Upper lobe of left lung (tissue), 4 donors: ENCODE measurements around the gene PEMT.

Source experiments
- POLR2A ChIP-seq, 4 donors: fragments of 450-650 bp; IDR thresholded peaks; one replicate each; pipeline ENCODE4 v1.5.1; 2016 to 2017; ENCODE audit warnings: antibody characterized with exemption in 4 of 4, mild to moderate bottlenecking in 2 of 4
- POLR2AphosphoS5 ChIP-seq, 2 donors: sonication (generic); formaldehyde crosslinking; IDR thresholded peaks; one replicate each; pipeline ENCODE4 v1.5.1; 2017; ENCODE audit warnings: antibody characterized with exemption in 2 of 2
- TF ChIP-seq, protein P1 (sequence below), 6 experiments: fragments of 450-650 bp in 4 of 6; fragments of 200-600 bp in 2 of 6; sonication (generic) in 2 of 6; IDR thresholded peaks; one replicate each; pipeline ENCODE4 v1.5.1; 2016 to 2019; ENCODE audit warnings: antibody characterized with exemption in 6 of 6

- no peak for TF ChIP-seq POLR2A (IDR thresholded peaks at IDR 0.05)
- TF ChIP-seq, protein P1, sequence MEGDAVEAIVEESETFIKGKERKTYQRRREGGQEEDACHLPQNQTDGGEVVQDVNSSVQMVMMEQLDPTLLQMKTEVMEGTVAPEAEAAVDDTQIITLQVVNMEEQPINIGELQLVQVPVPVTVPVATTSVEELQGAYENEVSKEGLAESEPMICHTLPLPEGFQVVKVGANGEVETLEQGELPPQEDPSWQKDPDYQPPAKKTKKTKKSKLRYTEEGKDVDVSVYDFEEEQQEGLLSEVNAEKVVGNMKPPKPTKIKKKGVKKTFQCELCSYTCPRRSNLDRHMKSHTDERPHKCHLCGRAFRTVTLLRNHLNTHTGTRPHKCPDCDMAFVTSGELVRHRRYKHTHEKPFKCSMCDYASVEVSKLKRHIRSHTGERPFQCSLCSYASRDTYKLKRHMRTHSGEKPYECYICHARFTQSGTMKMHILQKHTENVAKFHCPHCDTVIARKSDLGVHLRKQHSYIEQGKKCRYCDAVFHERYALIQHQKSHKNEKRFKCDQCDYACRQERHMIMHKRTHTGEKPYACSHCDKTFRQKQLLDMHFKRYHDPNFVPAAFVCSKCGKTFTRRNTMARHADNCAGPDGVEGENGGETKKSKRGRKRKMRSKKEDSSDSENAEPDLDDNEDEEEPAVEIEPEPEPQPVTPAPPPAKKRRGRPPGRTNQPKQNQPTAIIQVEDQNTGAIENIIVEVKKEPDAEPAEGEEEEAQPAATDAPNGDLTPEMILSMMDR (IDR thresholded peaks at IDR 0.05): no peak
- TF ChIP-seq POLR2AphosphoS5 (IDR thresholded peaks at IDR 0.05): no peak
Observed at GRCh38 chr17:17460038-17460437, 131.5 kb downstream of the PEMT start.
